A549 (cell line): ENCODE data around the gene HSD11B1L.

Experiments
- CHD2 ChIP-seq: fragments of 150-350 bp; IDR thresholded peaks from 2 replicates; pipeline ENCODE4 v1.6.1; 2014; ENCODE audit warnings: low read length; ENCODE audit not compliant: partially characterized antibody
- CTCF ChIP-seq: fragments of >200 bp; sonication (Bioruptor Twin); formaldehyde crosslinking; IDR thresholded peaks from 3 replicates; pipeline ENCODE4 v1.5.1; 2016
- EP300 ChIP-seq, 2 experiments: fragments of >200 bp; sonication (Bioruptor Twin); formaldehyde crosslinking; IDR thresholded peaks; 2 replicates in 1 of 2; 3 replicates in 1 of 2; pipeline ENCODE4 v1.6.1; 2016 to 2017
- MAFK ChIP-seq: fragments of 450-650 bp; IDR thresholded peaks from 2 replicates; pipeline ENCODE4 v1.6.1; 2014; ENCODE audit not compliant: partially characterized antibody
- MYC ChIP-seq: IDR thresholded peaks from 2 replicates; pipeline ENCODE4 v1.6.1; 2012; ENCODE audit warnings: mild to moderate bottlenecking, inconsistent platforms, low read length, improper control_type of control experiment, borderline replicate concordance
- POLR2A ChIP-seq: IDR thresholded peaks from 2 replicates; pipeline ENCODE4 v1.6.1; 2012; ENCODE audit warnings: mild to moderate bottlenecking, low read length
- RAD21 ChIP-seq, 2 experiments: fragments of >200 bp in 1 of 2; sonication (Bioruptor Twin) in 1 of 2; formaldehyde crosslinking in 1 of 2; IDR thresholded peaks in 1 of 2; conservative IDR thresholded peaks in 1 of 2; 2 replicates in 1 of 2; 3 replicates in 1 of 2; pipeline ENCODE4 v1.6.1; 2012 to 2018; ENCODE audit warnings: inconsistent platforms in 1 of 2
- RFX5 ChIP-seq: fragments of 450-650 bp; IDR thresholded peaks from 2 replicates; pipeline ENCODE4 v1.7.1; 2014; ENCODE audit warnings: antibody characterized with exemption, mild to moderate bottlenecking, moderate library complexity
- SMC3 ChIP-seq: fragments of >200 bp; sonication (Bioruptor Twin); formaldehyde crosslinking; IDR thresholded peaks from 3 replicates; pipeline ENCODE4 v1.6.1; 2018; ENCODE audit warnings: inconsistent platforms
- SREBF2 ChIP-seq: fragments of 450-650 bp; IDR thresholded peaks from 2 replicates; pipeline ENCODE4 v1.6.1; 2014; ENCODE audit warnings: mild to moderate bottlenecking, moderate library complexity
- TF ChIP-seq, protein P1 (sequence below): fragments of 250-450 bp; sonication (Bioruptor Pico); IDR thresholded peaks from 2 replicates; pipeline ENCODE4 v1.5.0; 2021; ENCODE audit warnings: mild to moderate bottlenecking, moderate library complexity, borderline replicate concordance
- TF ChIP-seq, protein P2 (sequence below): IDR thresholded peaks from 2 replicates; pipeline ENCODE4 v1.6.1; 2012

DNA sequence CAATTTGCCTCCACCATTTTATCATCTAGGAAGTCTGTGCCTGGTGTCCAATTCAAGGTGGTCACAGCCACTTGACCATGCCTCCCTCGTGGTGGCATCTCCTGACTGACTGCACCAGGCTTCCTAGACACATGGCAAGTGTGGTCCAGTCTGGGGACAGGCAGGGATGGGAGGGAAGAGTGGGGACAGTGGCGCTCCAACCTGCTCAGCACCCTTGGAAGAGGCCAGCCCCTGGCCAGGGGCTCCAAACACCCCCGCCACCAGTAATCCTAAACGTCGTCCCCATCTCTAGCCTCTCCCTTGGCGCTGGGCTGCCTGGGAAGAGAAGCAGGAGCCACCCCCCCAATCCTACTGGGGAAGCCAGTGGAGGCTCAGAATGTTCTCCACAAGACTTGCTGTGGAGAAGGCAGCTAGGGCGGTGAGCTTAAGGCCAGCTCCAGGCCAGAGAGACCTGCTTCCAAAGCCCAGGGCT lies 11.9 kb downstream of the HSD11B1L start:
- TF ChIP-seq POLR2A (no peak), CTCF (no peak), EP300 (IDR thresholded peaks at IDR 0.05) (no peak), SMC3 (no peak), CHD2 (no peak), SREBF2 (no peak), MYC (no peak), RFX5 (no peak), MAFK (no peak), RAD21 (conservative IDR thresholded peaks at IDR 0.05 in 1 of 2, IDR thresholded peaks at IDR 0.05 in 1 of 2) (no peak)
- TF ChIP-seq, protein P1, sequence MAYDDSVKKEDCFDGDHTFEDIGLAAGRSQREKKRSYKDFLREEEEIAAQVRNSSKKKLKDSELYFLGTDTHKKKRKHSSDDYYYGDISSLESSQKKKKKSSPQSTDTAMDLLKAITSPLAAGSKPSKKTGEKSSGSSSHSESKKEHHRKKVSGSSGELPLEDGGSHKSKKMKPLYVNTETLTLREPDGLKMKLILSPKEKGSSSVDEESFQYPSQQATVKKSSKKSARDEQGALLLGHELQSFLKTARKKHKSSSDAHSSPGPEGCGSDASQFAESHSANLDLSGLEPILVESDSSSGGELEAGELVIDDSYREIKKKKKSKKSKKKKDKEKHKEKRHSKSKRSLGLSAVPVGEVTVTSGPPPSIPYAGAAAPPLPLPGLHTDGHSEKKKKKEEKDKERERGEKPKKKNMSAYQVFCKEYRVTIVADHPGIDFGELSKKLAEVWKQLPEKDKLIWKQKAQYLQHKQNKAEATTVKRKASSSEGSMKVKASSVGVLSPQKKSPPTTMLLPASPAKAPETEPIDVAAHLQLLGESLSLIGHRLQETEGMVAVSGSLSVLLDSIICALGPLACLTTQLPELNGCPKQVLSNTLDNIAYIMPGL (CRISPR knock-in tag), result no peak
- TF ChIP-seq, protein P2, sequence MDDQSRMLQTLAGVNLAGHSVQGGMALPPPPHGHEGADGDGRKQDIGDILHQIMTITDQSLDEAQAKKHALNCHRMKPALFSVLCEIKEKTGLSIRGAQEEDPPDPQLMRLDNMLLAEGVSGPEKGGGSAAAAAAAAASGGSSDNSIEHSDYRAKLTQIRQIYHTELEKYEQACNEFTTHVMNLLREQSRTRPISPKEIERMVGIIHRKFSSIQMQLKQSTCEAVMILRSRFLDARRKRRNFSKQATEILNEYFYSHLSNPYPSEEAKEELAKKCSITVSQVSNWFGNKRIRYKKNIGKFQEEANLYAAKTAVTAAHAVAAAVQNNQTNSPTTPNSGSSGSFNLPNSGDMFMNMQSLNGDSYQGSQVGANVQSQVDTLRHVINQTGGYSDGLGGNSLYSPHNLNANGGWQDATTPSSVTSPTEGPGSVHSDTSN, result no peak
